Stomach (tissue), 4 donors: ENCODE data around the gene CRYBB1.

Source experiments
- CTCF ChIP-seq, 7 experiments: fragments of 450-650 bp in 4 of 7; fragments of 200-600 bp in 3 of 7; sonication (generic) in 3 of 7; IDR thresholded peaks; one replicate each; pipeline ENCODE4 v1.5.1; 2016 to 2019; ENCODE audit warnings: antibody characterized with exemption in 7 of 7, control low read depth in 2 of 7, mild to moderate bottlenecking in 1 of 7
- POLR2AphosphoS5 ChIP-seq, 3 donors: sonication (generic); formaldehyde crosslinking; IDR thresholded peaks; one replicate each; pipeline ENCODE4 v1.6.1; 2016; ENCODE audit warnings: antibody characterized with exemption in 3 of 3

DNA sequence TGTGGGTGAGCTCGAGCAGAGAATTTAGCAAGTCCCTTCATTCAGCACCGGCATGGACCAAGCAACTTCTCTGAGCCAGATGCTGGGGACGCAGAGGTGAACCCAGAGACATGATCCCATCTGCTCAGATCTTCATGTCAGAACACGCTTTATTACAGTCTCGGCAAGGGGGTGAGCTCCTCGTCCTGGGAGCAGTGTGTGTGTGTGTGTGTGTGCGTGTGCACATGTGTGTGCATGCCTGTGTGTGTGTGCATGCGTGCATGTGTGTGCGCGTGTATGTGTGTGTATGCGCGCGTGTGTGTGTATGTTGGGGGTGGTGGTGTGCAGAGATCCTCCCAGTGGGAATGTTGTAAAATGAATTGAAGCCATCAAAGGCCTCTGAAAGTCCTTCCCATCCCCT, 49.3 kb upstream of the CRYBB1 start:
- TF ChIP-seq CTCF (IDR thresholded peaks at IDR 0.05) (no peak), POLR2AphosphoS5 (IDR thresholded peaks at IDR 0.05) (no peak)
